ENCODE measurements around the gene NPC1. TPM values are rescaled to one million over a fixed set of nuclear protein-coding genes. Genes with fewer than 3 reads are reported as not detected.
"Not testable (repeated sequence)": the region's sequence is repeated elsewhere in the genome, so short reads cannot be mapped to it uniquely, and the experiment has no call there.

NPC1 gene
- total RNA-seq, 1 donor, result 51.3 TPM

DNA sequence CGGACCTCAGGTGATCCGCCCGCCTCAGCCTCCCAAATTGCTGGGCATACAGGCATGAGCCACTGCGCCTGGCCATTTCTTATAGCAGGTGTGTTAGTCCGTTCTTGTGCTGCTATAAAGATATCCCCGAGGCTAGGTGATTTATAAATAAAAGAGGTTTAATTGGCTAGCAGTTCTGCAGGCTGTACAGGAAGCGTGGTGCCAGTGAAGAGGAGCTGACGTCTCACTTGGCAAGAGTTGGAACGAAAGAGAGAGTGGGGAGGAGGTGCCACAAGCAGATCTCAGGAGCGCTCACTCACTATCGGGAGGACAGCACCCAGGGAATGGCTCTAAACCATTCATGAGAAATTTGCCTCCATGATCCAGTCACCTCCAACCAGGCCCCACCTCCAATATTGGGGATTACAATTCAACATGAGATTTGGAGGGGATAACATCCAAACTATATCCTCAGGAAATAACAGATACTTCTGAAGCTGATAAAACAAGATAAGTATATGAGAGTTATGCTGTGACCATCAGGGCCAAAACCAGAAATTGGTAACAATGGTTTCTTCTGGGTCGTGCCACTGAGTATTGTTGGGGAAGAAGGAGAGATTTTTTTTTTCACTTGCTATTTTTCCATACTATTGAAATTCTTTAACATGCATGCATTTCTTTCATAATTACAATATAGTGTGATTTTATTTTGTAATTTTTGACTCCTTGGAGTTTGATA is 90.4 kb downstream of the NPC1 start:
- DNase-seq (ENCODE audit: low read depth), result no peak
- no peak overlapping the region for H3K4me3 ChIP-seq (ENCODE audit: low read depth, low read length)
- TF ChIP-seq, protein P1, sequence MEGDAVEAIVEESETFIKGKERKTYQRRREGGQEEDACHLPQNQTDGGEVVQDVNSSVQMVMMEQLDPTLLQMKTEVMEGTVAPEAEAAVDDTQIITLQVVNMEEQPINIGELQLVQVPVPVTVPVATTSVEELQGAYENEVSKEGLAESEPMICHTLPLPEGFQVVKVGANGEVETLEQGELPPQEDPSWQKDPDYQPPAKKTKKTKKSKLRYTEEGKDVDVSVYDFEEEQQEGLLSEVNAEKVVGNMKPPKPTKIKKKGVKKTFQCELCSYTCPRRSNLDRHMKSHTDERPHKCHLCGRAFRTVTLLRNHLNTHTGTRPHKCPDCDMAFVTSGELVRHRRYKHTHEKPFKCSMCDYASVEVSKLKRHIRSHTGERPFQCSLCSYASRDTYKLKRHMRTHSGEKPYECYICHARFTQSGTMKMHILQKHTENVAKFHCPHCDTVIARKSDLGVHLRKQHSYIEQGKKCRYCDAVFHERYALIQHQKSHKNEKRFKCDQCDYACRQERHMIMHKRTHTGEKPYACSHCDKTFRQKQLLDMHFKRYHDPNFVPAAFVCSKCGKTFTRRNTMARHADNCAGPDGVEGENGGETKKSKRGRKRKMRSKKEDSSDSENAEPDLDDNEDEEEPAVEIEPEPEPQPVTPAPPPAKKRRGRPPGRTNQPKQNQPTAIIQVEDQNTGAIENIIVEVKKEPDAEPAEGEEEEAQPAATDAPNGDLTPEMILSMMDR (IDR thresholded peaks at IDR 0.05; ENCODE audit: insufficient read depth, low read length), result no peak

DNA sequence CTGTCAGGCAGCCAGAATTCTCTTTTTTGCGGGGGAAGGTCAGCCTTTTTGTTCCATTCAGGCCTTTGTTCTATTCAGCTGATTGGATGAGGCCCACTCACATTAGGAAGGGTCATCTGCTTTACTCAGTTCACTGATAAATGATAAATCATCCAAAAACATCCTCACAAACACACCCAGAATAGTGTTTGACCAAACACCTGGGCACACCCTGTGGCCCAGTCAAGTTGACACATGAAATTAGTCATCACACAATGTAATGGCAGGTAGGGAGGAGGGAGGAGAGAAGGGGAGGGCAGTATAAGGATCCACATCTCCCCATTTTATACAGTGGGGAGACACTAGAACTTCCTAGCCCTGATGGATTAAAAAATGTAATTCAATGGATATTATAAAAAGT is 91.3 kb downstream of the NPC1 start:
- no peak for DNase-seq (ENCODE audit: low read depth)
- no peak overlapping the region for H3K4me3 ChIP-seq (ENCODE audit: low read depth, low read length)
- TF ChIP-seq, protein P1 (IDR thresholded peaks at IDR 0.05; ENCODE audit: insufficient read depth, low read length), result no peak

DNA sequence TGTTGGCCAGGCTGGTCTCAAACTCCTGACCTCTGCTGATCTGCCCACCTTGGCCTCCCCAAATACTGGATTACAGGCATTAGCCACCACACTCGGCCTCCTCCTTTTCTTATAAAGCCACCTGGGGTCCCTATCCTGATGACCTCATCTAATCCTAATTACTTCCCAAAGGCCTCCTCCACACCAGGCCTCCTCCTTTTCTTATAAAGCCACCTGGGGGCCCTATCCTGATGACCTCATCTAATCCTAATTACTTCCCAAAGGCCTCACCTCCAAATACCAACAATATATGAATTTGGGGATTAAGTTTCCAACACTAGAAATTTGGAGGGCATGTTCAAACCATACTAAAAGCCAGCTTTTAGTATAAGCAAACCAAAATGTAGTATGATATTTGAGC is 92.7 kb downstream of the NPC1 start:
- TF ChIP-seq, protein P1 (IDR thresholded peaks at IDR 0.05; ENCODE audit: insufficient read depth, low read length), result no peak
- DNase-seq (ENCODE audit: low read depth), result no peak
- H3K4me3 ChIP-seq (ENCODE audit: low read depth, low read length), result no peak overlapping the region

DNA sequence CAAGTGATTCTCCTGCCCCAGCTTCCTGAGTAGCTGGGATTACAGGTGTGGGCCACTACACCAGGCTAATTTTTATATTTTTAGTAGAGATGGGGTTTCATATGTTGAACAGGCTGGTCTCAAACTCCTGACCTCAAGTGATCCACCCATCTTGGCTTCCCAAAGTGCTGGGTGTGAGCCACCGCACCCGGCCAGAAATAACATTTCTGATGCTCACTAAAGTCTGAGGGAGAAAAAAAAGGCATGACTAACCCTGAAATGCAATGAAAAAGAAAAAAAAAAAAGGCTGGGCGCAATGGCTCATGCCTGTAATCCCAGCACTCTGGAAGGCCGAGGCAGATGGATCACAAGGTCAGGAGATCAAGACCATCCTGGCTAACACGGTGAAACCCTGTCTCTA is 96.7 kb downstream of the NPC1 start:
- H3K4me3 ChIP-seq (ENCODE audit: low read depth, low read length), result not testable (repeated sequence)
- peak; percentile 90 for DNase-seq (ENCODE audit: low read depth)

DNA sequence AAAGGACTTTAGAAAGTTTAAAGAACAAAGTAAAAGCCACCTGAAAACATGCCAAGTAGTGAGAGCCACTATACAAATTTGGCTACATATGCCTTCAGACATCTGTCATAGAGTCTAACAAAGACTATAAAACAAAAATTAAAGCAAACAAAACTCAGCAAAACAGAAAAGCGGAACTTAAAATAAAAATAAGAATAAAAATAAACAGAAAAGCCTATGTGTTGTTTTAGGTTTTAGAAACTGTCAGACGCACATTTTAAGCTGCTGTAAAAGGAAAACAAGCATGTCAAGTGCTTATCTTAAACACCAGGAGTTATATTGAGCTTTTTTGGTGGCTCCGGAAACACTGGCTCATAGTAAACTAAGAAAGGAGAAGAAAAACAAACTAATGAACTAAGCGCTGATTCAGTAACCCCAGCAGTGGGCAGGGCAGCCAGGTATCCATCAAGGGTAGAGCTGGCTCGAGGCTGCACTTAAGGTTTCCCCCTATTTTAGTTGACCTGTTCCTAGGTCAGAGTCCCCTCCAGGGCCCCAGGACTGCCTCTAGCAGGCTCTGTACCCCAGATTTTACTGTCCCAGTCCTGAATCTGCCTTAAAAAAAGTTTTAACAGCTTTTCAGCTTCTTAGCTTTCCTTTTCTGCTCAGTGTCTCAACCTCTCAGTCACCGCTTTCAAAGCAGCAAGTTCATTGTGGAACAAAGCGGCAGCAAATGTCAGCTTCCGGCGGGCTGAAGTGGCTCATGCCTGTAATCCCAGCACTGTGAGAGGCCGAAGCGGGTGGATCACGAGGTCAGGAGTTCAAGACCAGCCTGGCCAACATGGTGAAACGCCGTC is 98.4 kb downstream of the NPC1 start:
- peak overlapping the region; percentile 31 for H3K4me3 ChIP-seq (ENCODE audit: low read depth, low read length)

DNA sequence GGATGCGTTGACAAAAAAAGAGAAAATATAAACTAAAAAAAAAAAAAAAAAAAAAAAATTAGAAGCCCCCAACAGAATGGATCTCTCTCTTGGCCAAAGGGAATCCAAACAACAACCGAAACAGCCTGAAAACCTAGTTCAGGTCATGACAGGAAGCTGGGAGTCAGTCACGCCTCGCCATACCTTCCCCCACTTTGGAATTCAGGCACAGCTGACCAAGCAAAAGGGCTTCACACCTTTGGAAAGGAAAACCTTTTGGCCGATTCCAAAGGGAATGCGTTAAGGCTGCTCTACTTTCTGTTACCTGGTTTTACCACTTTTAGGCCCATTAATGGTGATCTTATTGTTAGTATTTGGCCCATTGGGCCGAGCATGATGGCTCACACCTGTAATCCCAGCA is 100.9 kb downstream of the NPC1 start:
- no peak for DNase-seq (ENCODE audit: low read depth)
- no peak overlapping the region for H3K4me3 ChIP-seq (ENCODE audit: low read depth, low read length)
- TF ChIP-seq, protein P1 (IDR thresholded peaks at IDR 0.05; ENCODE audit: insufficient read depth, low read length), result no peak

More for the DNA sequence above, 98.4 kb downstream of the NPC1 start:
- peak; percentile 51 for DNase-seq (ENCODE audit: low read depth)
- TF ChIP-seq, protein P1 (IDR thresholded peaks at IDR 0.05; ENCODE audit: insufficient read depth, low read length), result no peak

DNA sequence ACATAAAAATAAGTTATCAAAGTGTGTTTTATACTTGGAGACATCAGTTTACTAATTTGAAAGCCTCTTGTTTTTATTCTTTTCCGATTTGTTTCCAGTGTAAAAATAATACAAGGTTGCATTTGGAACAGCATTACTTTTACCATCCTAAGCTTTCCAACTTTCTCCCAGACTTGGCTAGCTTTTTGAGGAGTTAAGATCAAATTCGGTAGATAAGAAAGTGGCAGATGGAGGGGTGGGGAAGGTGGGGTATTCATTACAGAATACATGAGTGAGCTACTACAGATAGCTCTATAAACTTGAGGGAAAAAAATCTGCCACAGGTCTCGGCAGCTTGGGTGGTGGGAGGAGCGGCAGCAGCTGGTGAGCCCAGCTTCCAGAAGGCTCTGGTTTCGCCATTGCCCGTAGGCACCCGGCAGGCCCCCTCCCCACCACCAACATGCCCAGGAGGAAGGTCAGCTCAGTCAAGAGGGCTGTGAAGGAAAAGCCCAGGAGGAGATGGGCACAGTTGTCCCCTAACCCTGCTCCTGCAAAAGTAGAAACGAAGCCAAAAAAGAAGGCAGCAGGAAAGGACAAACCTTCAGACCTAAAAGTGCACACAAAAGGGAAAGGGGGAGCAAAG is 101.6 kb downstream of the NPC1 start:
- no peak for DNase-seq (ENCODE audit: low read depth)
- TF ChIP-seq, protein P1 (IDR thresholded peaks at IDR 0.05; ENCODE audit: insufficient read depth, low read length), result no peak
- H3K4me3 ChIP-seq (ENCODE audit: low read depth, low read length), result no peak overlapping the region

All from fibroblast of the aortic adventitia (primary cell).